Activated CD4-positive, alpha-beta T cell treated with anti-CD3 and anti-CD28 coated beads, Interleukin-2, amount 10 ng/mL, durations not matched to agents 24 days and 14 days (primary cell): ENCODE data around the gene PDLIM1. TPM values are rescaled to one million over a fixed set of nuclear protein-coding genes. Genes with fewer than 3 reads are reported as not detected.
A peak's percentile ranks its signal among the peaks of the same experiment; 100 is the strongest.

Source experiments
- DNase-seq: peaks from one replicate; pipeline ENCODE4 v3.0.0; 2022
- H3K27ac Mint-ChIP-seq: one replicate; pipeline ENCODE4 v1.8.0; 2022; ENCODE audit warnings: mild to moderate bottlenecking, mixed read lengths
- H3K27me3 Mint-ChIP-seq: one replicate; pipeline ENCODE4 v1.8.0; 2022; ENCODE audit warnings: mixed read lengths
- H3K36me3 Mint-ChIP-seq: one replicate; pipeline ENCODE4 v1.8.0; 2022; ENCODE audit warnings: low read depth, mild to moderate bottlenecking, mixed read lengths
- H3K4me1 Mint-ChIP-seq: one replicate; pipeline ENCODE4 v1.8.0; 2021; ENCODE audit warnings: mixed read lengths
- H3K4me3 Mint-ChIP-seq: one replicate; pipeline ENCODE4 v1.8.0; 2022; ENCODE audit warnings: mild to moderate bottlenecking, moderate library complexity, mixed read lengths
- H3K9me3 Mint-ChIP-seq: one replicate; pipeline ENCODE4 v1.8.0; 2021; ENCODE audit warnings: mixed read lengths
- intact Hi-C: fragments of 100-400 bp; cut with micrococcal nuclease; formaldehyde crosslinking; loops from one replicate; pipeline ENCODE4 v1.15.1; 2023
- total RNA-seq: library from RNA; stranded (reverse); gene quantifications from 2 replicates; pipeline ENCODE4 v1.2.3, GENCODE V29; 2022

PDLIM1 gene
- total RNA-seq, 1 donor from 2014 or later = 3.1 TPM

GRCh38 chr10:95306318-95306650, 15.5 kb upstream of the PDLIM1 start:
- no peak for DNase-seq
- peaks cover 11% of the 10 kb centered on the region for H3K27me3 Mint-ChIP-seq
- no peaks in the 10 kb centered on the region for H3K9me3 Mint-ChIP-seq
- no peak overlapping the region for H3K4me3 Mint-ChIP-seq
- H3K27ac Mint-ChIP-seq = no peak overlapping the region
- peaks cover 15% of the 10 kb centered on the region for H3K4me1 Mint-ChIP-seq
- no peaks in the 10 kb centered on the region for H3K36me3 Mint-ChIP-seq
- intact Hi-C loops = loop anchor here (5.0 kb wide), 1 partner anchor 59 kb away; no protein-coding TSS in a partner anchor

- Mint-ChIP-seq H3K27me3 (peaks cover 13% of the 10 kb centered on the region), H3K27ac (no peak overlapping the region), H3K4me1 (peaks cover 15% of the 10 kb centered on the region), H3K4me3 (no peak overlapping the region), H3K9me3 (no peaks in the 10 kb centered on the region), H3K36me3 (no peaks in the 10 kb centered on the region)
- no peak for DNase-seq
- intact Hi-C loops = loop anchor here (5.0 kb wide), 1 partner anchor 58 kb away; no protein-coding TSS in a partner anchor
These were observed 15.0 kb upstream of the PDLIM1 start for GRCh38 chr10:95305606-95306317.

GRCh38 chr10:95304976-95305375, 14.2 kb upstream of the PDLIM1 start:
- H3K9me3 Mint-ChIP-seq = no peaks in the 10 kb centered on the region
- peaks cover 13% of the 10 kb centered on the region for H3K27me3 Mint-ChIP-seq
- intact Hi-C loops = loop anchor here (5.0 kb wide), 1 partner anchor 58 kb away; no protein-coding TSS in a partner anchor
- no peaks in the 10 kb centered on the region for H3K36me3 Mint-ChIP-seq
- H3K4me1 Mint-ChIP-seq = peaks cover 9% of the 10 kb centered on the region
- H3K4me3 Mint-ChIP-seq = no peak overlapping the region
- H3K27ac Mint-ChIP-seq = no peak overlapping the region
- DNase-seq = no peak

GRCh38 chr10:95304463-95304862, 13.7 kb upstream of the PDLIM1 start:
- Mint-ChIP-seq H3K4me1 (peaks cover 7% of the 10 kb centered on the region), H3K27ac (no peak overlapping the region), H3K27me3 (peaks cover 13% of the 10 kb centered on the region), H3K4me3 (no peak overlapping the region), H3K36me3 (no peaks in the 10 kb centered on the region), H3K9me3 (no peaks in the 10 kb centered on the region)
- DNase-seq = no peak
- intact Hi-C loops = no loop called here

DNA sequence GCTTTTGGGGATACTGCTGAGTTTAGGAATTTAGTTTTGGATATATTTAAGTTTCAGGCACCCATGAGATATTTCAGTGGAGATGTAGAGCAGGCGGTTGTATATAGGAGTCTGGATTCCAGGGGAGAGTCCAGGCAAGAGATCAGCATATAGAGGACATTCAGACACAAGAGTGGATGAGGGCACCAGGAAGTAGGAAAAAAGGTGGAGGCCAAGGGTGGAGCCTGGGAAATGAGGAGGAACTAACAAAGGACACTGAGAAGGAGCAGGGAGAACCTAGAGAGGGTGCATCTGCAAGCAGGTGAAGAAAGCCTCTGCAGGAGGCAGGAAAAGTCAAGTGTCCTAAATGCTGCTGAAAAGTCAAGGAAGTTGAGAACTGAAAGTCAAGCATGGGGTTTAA, 13.1 kb upstream of the PDLIM1 start:
- no peaks in the 10 kb centered on the region for H3K9me3 Mint-ChIP-seq
- no peak overlapping the region for H3K27ac Mint-ChIP-seq
- no peak overlapping the region for H3K4me3 Mint-ChIP-seq
- H3K36me3 Mint-ChIP-seq = no peaks in the 10 kb centered on the region
- peaks cover 13% of the 10 kb centered on the region for H3K27me3 Mint-ChIP-seq
- peaks cover 7% of the 10 kb centered on the region for H3K4me1 Mint-ChIP-seq
- DNase-seq = no peak
- intact Hi-C loops = no loop called here

DNA sequence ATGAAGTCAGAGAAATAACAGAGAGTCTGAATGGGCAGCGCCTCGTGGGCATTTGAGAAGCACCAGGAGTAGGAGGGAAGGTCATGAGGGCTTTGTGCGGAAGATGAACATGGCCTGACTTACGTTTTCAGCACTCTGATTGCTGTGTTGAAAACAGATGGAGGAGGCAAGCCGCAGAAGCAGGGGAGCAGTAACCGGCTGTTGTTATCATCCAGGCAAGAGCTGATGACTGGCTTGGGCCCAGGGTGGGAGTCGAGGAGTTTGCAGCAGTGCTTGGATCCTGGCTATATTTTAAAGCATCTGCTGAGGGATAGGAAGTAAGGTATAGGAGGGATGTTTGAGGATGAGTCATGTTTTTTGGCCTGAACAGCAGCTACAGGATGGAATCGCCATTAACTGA, 12.7 kb upstream of the PDLIM1 start:
- DNase-seq = no peak
- Mint-ChIP-seq H3K27ac (no peak overlapping the region), H3K36me3 (no peaks in the 10 kb centered on the region), H3K27me3 (peaks cover 13% of the 10 kb centered on the region), H3K4me3 (no peak overlapping the region), H3K4me1 (peaks cover 3% of the 10 kb centered on the region), H3K9me3 (no peaks in the 10 kb centered on the region)
- intact Hi-C loops = no loop called here

GRCh38 chr10:95300022-95300539, 9.3 kb upstream of the PDLIM1 start:
- no peaks in the 10 kb centered on the region for H3K36me3 Mint-ChIP-seq
- H3K27me3 Mint-ChIP-seq = peaks cover 2% of the 10 kb centered on the region
- DNase-seq = no peak
- no peaks in the 10 kb centered on the region for H3K9me3 Mint-ChIP-seq
- peaks cover 16% of the 10 kb centered on the region for H3K4me1 Mint-ChIP-seq
- intact Hi-C loops = no loop called here
- H3K27ac Mint-ChIP-seq = no peak overlapping the region
- no peak overlapping the region for H3K4me3 Mint-ChIP-seq

DNA sequence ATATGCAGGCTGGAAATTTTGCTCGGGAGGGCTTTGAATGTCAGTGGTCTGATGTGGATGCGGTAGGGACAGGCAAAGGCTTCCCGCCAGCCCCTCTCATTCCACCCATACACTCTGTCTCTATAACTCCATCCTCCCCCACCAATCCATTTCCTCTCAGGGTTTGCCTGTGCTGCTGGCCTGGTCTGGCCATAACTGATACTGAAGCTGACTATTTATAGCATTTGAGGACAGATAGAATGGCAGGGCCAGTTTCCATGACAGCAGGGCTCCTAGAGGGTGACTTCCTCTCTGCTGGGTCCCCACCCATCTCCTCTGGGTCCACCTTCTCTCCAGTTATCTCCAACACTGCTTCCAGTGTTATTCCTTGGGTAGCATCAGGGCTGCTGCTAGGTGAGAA, 6.6 kb upstream of the PDLIM1 start:
- Mint-ChIP-seq H3K4me3 (no peak overlapping the region), H3K4me1 (peaks cover 29% of the 10 kb centered on the region), H3K27me3 (peaks cover 5% of the 10 kb centered on the region), H3K36me3 (no peaks in the 10 kb centered on the region), H3K9me3 (no peaks in the 10 kb centered on the region), H3K27ac (no peak overlapping the region)
- no peak for DNase-seq
- intact Hi-C loops = no loop called here

DNA sequence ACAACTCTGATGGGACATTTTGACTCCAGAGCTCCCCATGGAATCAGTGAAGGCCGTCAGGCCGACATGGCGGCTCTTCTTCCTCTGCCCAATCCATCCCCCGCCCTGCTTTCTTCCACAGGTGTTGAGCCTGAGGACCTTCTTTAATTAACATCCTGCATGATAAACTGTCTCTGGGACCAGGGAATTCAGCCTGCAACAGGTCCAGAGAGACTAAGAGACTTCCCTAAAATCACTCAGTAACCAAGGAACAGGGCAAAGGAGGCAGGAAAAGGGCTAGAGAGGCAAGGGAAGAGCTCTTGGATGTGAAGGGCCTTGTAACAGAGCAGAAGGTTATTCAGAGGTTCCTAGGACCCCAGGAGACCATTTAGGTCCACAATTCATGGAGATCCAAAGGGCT, 6.0 kb upstream of the PDLIM1 start:
- Mint-ChIP-seq H3K27me3 (peaks cover 8% of the 10 kb centered on the region), H3K9me3 (no peaks in the 10 kb centered on the region), H3K36me3 (no peaks in the 10 kb centered on the region), H3K4me1 (peaks cover 29% of the 10 kb centered on the region), H3K27ac (no peak overlapping the region), H3K4me3 (no peak overlapping the region)
- intact Hi-C loops = no loop called here
- no peak for DNase-seq

- Mint-ChIP-seq H3K36me3 (no peaks in the 10 kb centered on the region), H3K27ac (peak overlapping the region; percentile 41), H3K4me1 (peaks cover 34% of the 10 kb centered on the region), H3K27me3 (peaks cover 13% of the 10 kb centered on the region), H3K4me3 (peak overlapping the region; percentile 76), H3K9me3 (no peaks in the 10 kb centered on the region)
- intact Hi-C loops = loop anchor here (2.0 kb wide), 1 partner anchor 14 kb away; no protein-coding TSS in a partner anchor
- peak; percentile 91 for DNase-seq
These were observed 4.4 kb upstream of the PDLIM1 start for GRCh38 chr10:95295031-95295755.

DNA sequence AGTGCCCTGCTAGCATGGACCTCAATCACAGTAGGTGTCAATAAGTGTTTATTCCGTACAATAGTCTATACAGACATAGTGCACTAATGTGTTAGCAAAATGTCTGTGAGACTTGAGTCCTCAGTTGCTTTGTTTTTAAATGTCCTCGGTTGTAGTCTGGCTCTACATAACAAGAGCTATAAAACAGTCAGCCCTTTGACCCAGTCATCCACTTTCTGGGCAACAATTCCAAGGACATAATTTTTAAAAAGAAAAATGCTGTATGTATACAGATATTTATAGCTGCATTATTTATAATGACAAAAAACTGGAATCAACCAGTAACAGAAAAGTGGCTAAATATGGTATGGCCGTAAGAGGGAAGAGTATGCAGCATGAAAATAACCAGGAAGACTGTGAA, 2.8 kb upstream of the PDLIM1 start:
- no peaks in the 10 kb centered on the region for H3K36me3 Mint-ChIP-seq
- intact Hi-C loops = loop anchor here (2.0 kb wide), 1 partner anchor 15 kb away; no protein-coding TSS in a partner anchor
- no peak for DNase-seq
- peaks cover 38% of the 10 kb centered on the region for H3K4me1 Mint-ChIP-seq
- H3K27ac Mint-ChIP-seq = no peak overlapping the region
- no peak overlapping the region for H3K4me3 Mint-ChIP-seq
- no peaks in the 10 kb centered on the region for H3K9me3 Mint-ChIP-seq
- peaks cover 25% of the 10 kb centered on the region for H3K27me3 Mint-ChIP-seq

DNA sequence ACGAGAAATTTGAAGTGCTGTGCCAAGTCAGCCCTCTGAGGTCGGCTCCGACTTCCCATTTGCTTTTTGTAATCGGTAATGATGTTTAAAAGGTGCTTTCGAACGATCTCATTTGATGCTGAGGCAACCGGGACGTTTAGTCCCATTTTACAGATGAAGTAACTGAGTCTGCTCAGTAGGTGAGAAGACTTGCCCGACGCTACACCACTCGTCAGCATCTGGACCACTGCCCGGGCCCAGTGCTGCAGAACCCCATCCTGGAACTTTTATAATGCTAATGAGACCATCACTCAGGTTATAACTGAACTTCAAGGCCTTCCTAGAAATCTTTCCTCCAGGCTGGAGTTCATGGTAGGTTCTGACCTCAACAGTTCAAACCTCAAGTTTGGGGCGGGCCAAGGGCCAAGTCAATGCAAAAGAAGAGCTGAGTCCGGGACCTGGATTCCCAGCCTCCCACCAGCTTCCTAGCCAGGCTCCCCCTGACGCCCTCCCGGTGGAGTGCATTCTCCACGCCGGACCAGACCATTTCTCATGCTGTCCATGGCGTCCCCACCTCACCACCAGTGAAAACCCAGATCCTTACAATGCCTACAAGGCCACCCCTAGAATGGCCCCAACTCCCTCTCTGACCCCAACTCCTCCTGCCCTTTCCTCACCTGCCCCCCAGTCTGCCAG, 699 bp upstream of the PDLIM1 start:
- no peaks in the 10 kb centered on the region for H3K36me3 Mint-ChIP-seq
- intact Hi-C loops = loop anchor here (2.0 kb wide), 1 partner anchor 47 kb away; no protein-coding TSS in a partner anchor
- peak overlapping the region; percentile 71 for H3K27ac Mint-ChIP-seq
- peak overlapping the region; percentile 79 for H3K4me3 Mint-ChIP-seq
- DNase-seq = no peak
- peaks cover 40% of the 10 kb centered on the region for H3K27me3 Mint-ChIP-seq
- no peaks in the 10 kb centered on the region for H3K9me3 Mint-ChIP-seq
- peaks cover 33% of the 10 kb centered on the region for H3K4me1 Mint-ChIP-seq

GRCh38 chr10:95289921-95290421, 832 bp downstream of the PDLIM1 start:
- Mint-ChIP-seq H3K4me1 (peaks cover 24% of the 10 kb centered on the region), H3K4me3 (peak overlapping the region; percentile 81), H3K36me3 (no peaks in the 10 kb centered on the region), H3K9me3 (no peaks in the 10 kb centered on the region), H3K27ac (peak overlapping the region; percentile 39), H3K27me3 (peaks cover 42% of the 10 kb centered on the region)
- intact Hi-C loops = loop anchor here (2.0 kb wide), 1 partner anchor 45 kb away; no protein-coding TSS in a partner anchor
- DNase-seq = no peak
